Stimulated activated CD4-positive, alpha-beta T cell treated with anti-CD3 and anti-CD28 coated beads, Interleukin-1b, Interleukin-23, amount 100 ng/mL, for 24 hours (primary cell): ENCODE measurements around the gene GARNL3.
A peak's percentile ranks its signal among the peaks of the same experiment; 100 is the strongest.

Experiments used
- DNase-seq, 4 experiments: peaks; one replicate each; pipeline ENCODE4 v3.0.0-alpha.2; 2020; ENCODE audit warnings: low read depth in 4 of 4, low spot score in 1 of 4

The GARNL3 gene

DNA sequence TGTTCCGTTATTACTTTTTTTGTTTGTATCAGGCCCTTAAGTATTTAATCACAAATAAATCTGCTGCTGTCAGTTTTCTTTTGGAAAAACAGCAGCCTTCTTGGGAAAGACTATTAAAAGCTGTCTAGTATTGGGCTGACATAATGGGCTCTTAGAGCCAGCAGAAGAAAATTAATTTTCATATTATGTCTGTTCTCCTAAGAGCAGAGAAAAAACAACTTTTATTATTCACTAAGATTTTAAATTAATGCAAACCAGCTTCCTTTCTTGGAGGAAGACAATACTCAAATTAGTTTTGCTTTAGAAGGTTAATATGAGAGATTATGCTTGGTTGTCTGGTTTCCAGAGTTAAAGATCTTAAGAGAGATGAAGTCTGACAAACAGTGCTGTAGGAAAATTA, 30.6 kb upstream of the GARNL3 start:
- DNase-seq, result no peak

DNA sequence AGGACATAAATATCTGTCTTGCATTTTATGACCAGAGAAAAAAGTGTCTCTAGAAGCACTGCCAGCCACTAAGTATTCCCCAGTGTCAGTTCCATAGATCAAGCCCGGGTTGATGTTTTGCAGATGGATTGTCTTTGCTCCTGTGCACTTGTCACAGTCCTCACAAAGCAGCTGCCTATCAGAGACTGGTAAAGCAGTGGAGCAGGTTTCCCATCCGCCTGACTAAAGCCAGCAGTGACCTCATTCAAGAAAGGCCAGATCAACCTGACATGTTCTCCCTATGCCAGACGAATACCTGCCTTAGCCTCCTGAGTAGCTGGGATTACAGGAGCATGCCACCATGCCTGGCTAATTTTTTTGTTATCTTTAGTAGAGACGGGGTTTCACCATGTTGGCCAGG, 26.8 kb upstream of the GARNL3 start:
- no peak for DNase-seq

DNA sequence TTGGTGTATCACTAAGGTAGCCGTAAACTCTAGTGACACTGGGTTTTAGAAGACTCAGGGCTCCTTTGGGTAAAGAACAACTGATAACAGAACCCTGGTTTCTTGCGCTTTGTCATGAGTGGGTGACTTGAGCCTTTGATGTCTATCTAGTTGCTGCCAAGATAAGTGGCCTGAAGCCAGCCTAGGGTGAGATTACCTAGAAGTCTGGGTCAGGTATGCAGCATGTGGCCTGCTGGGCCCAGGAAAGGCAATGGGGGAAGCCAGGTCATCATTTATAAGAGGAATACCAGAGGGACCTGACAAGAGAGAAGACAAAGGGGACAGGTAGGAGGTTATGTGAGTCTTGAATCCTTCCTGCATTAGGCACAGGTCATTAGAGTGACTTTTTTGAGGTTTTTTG, 23.2 kb upstream of the GARNL3 start:
- no peak for DNase-seq

DNA sequence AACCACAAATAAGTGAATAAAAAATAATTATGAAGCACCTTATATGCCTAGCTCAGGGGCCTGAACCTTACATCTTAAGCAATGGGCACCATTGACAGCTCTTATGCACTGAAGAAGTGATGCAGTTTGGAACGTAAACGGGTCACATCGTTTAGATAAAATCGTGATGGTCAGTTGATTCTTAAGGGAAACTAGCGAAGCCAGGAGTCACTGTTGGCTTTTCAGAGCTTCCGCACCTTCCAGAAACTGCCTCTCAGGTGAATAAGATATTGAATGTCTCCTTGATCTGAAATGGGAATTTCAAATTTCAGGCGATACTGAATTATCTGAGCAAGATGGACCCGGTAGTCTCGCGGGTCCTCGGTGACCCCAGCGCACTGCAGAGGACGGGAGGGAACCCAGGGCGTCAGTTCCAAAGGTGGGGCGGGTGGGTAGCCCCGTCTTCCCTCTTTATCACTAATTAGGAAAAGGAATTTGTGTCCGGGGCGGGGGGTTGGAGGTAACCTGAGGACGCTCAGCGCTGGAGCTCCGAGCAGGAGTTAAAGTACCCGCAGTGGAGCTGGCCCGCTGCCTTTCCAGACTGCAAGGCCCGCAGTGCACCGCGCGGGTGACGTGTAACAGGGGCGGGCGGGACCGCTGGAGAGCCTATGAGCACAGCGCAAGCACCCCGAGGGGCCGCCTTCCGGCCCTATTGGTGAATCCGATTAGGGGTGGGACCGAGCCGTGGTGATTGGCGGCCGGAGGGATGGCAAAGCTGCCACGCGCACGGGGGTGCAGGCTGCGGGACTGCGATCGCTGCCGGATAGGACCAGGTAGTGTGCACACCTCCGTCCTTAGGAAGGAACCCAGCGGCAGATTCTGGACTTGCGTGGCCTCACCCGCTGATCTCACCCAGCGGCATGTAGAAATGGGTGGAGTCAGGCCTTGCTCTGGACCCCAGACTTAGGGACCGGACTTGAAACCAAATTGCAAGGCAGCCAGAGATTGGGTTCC, 19.7 kb upstream of the GARNL3 start:
- peak; percentile 84 to 95 (median 91) for DNase-seq

DNA sequence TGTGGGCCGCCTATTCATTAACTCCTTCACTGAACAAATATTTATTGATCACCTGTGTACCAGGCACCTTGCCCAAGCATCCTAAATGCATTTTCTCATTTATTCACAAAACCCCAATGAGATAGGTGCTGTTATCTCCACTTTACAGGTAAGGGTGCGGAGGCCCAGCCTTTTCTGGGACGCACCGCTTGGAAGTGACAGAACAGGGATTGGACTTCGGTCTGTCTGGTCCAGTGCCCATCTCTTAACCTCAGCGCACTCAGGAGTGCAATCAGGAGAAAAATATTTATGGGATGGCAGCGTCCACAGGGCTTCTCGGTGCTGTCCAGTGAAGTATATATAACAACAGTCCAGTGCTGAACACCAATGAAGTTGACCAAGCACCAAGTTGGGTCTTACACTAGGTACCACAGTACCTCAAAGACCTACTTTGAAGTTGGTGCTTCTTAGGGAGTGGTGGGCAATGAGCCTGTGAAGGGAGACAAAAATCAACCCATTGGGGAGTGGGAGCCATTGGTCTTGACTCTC, 18.9 kb upstream of the GARNL3 start:
- DNase-seq, result no peak

DNA sequence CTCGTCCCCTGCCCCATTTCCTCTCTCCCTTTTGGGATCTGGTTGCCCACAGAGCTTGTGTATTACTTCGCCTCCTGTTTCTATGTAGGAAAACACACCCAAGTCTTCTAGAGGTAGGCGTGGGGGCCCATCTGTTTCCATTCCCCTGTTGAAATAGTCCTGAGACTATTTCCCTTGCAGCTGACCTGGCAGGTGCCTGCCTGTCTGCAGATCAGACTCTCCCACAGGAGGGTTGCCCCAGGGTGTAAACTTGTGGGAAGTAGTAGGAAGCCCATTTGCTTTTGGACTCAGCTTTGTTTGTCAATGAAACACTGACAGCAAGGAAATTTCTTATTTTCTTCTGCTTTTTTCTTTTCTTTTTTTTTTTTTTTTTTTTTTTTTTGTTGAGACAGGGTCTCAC, 16.3 kb upstream of the GARNL3 start:
- no peak for DNase-seq

DNA sequence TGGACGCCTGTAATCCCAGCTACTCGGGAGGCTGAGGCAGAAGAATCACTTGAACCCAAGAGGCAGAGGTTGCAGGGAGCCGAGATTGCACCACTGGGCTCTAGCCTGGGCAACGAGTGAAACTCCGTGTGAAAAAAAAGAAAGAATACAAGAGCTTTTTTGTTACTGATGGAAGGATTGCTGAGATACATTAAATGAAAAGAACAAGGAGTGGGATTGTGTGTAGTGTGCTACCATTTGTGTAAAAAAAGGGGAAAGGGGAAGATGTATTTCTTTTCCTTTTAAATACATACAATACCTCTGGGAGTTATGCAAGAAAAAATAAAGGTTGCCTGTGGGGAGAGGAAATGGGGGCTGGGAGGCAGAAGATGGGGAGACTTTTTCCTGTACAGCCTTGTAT, 14.7 kb upstream of the GARNL3 start:
- DNase-seq, result no peak

DNA sequence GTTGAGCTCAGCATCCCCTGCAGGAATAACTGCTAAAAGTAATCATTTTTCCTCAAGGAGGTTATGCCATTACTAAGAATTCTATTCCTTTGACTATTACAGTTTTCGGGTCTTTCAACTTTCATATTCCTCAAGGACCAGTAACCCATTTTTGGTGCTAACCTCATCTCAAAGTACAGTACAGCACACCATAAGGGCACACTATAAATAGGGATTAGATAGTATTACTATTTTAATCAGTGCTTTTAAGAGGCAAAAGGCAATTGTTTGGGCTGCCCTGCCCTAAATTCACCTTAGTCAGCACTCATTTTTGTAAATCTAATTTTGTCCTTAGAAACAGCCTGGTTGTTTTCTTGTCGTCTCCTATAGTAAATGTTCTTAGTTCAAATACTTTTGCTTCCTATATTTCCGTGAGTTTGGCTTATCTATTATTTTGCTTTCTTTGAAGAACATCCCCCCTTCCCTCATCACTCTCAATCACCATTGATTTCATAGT, 13.6 kb upstream of the GARNL3 start:
- DNase-seq, result no peak

DNA sequence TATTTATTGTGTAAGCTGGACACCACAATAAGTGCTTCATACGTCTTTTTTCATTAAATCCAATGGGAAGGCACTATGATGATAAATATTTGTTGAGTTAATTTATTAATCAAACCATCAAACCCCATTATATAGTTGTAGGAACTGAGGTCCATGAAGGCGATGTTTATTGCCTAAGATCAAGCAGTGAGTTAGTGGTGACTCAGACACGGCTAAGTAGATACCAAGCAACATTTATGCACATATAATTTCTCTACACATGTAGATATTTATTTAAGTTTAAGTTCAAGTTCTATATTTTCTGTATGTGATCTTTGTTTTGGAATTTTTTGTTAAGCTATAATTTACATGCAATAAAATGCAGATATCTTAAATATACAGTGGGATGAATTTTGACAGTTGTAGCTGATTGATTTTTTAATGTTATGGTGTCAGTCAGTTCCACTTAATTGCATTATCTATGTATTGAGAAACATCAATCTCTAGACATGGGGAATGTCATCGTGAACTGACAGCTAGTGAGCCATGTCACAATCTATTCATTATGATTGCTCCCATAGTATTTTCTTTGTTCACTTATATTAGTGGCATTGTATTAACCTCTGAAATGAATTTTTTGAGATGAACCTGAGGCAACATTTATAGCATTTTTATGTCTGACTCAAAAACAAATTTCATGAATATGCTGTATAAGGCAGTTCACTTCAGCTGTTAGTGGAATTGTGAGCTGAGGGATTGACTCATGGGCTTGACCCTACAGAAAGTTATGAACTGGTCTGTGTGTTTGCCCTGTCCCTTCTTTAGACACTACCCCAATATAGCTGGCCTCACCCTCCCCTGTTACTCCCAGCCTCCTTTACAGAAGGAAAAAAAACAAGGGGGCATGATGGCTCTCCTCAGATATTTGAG, 11.9 kb upstream of the GARNL3 start:
- DNase-seq, result no peak

DNA sequence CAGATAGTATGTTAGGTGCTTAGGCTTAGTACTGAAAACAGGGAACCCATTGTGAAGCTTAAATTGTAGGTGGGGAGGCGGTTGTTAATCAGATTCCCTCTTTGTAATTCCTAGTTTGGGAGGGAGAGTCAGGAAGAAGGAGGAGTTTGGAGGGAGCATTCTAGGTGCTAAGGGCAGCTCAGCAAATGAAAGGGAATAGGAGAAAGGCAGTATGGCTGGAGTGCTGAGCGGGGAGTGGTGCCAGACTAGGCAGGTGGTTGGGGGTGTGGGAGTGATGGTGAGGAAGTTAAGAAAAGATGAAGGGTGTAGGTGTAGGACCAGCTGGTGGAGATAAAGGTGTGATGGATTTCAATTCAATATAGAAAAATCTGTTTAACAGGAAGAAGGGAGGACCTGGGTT, 11.1 kb upstream of the GARNL3 start:
- no peak for DNase-seq

DNA sequence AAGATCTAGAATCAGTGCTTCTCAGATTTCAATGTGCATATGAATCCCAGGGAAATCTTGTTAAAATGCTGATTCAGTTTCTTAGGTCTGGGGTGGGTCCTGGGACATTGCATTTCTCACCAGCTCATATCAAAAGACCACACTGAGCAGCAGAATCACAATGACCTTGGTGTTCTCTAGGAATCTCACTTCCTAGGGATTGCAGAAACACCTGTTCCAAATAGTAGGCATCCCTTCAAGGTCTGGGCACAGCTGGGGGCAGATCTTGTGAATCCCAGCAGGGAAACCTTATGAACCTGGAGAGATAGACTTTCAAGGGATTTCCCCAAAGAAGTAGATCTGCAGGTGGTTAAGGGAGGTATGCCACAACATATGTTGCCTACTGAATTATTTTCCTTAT, 8.9 kb upstream of the GARNL3 start:
- DNase-seq, result no peak

DNA sequence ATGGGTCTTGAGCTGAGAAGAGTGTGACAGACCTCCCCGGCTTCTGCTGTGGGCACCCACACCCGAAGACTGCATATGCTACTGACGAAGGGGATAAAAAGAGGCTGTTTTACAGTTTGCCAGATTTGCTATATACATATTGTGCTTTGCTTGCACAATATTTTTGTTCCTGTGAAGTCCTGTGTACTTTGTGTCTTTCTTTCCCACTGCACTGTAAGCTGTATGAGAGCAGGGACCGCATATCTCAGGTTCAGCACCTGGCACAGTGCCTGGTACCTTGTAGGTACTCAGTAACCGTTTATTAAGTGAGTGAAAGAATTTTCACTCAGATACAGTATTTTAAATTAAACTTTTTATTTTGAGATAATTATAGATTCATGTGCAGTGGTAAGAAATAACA, 8.2 kb upstream of the GARNL3 start:
- DNase-seq, result no peak

DNA sequence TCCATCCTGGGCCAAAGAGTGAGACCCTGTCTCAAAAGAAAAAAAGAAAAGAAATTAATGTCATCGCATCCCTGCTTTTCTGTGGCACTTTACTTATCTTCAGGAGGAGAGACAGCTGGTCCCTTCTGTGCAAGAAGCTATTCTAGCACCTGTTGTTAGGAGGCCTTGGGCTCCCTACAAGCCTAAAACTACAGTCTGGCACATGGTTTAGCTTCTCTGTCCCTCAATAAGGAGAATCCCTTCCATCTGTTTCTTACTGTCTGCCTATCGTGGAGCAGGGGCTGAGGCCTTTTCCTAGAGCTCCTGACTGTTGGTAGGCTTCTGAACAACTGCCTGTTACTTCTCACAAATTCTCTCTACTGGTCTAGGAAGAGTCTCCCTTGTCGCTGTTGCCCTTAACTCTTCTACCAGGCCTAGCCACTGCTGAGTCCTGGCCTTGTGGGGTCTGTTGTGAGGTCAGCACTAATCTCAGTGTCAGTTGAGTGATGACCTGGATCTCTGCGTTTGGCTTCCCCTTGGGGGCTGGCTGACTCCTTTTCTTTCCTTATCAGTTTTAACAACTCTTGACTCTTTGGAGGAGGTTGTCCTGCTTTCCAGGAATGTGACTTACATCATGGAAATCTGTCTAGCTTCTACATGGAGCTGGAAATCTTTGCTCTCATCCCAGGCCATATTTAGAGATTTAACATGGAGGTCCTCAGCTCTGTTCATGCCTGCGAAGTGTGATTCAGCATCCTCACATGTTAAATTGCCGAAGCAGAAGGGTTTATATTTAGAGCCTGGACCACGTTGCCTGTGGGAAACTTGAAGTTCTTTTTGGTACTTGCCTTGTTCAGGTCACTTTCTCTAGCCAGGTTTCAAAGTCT, 5.7 kb upstream of the GARNL3 start:
- no peak for DNase-seq

DNA sequence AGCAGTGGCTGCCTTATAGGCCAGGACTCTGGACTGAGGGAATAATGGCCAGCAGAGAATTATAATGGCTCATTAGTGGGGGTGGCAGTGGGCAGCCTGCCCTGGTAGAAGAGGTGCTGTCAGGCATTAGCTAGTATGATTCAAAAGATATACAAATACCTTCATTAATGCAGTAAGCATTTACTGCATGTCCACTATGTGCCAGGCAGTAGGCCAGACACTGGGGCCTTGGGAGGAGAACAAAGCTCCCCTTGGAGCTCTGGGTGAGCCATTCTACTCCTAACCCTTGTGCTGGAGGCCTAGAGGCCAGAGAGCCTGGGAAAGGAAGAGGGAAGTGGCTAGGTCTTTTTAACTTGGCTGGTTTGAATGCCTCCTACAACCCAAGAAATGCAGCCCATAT, 2.0 kb upstream of the GARNL3 start:
- DNase-seq, result no peak

DNA sequence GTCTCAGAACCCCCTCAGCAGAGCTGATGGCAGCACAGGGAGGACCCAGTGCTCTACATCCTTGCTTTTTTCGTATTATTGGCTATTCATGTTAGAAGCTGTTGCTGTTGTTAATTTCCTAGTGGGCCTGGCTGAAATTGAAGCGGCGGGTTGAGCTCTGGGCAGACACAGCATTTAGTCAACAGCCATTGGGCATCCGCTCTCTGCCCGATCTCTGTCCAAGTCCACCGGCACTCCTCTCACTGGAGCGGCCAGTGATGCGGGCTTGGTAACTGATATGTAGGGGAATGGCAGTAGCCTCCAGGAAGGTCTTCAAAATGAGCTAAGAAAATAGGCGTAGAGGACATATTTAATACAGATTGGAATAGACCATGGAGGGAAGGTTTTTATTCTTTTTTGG, 1.3 kb upstream of the GARNL3 start:
- DNase-seq, result no peak

DNA sequence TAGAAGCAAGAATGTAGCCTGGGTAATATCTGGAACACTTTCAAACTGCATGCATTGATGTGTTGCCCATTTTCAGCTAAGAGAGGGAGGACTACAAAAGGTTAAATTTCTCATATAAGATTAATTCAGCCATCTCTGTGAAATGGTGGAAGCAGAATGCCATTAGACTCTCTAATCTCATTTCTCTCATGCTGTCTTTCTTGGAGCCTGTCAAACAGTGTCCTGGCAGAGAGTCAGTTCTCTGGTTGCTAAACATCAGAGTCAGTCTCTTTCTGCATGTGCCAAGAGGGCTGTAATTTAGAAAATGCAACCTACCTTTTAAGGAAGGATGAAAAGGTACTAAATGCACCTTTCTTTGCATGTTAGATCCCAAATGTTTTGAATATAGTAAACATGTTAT, 910 bp upstream of the GARNL3 start:
- no peak for DNase-seq

DNA sequence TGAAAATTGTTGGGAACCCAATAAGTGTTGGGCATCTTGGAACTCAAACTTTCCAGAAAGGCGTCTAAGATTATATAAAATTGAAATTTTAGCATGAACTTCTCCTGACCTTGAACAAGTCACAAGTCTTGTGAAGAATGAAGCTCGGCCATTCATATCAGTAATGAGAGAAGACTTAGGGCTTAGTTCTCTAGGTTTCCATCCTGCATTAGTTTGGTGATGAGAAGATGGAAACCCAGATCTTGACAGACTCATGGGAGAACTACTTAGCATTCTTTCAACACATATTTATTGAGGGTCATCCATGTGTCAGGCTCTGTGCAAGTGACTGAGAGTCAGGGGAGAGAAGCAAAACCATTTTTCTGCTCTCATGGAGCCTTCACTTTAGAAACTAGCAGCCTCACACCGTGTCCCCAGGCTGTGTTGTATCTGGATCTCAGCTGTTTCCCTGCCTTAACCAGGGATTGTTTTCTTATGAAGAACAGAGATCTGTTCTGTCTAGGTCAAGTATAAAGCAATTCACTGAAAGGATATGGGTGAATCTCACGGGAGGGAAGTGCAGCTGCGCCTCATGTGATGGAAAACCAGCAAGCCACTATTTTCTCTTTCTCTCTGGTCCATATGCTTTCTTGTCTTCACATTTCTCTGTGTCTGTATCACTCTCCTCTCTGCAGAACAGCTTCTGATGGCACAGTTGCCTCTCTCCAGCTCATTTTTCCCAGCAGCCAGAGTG, 3.4 kb downstream of the GARNL3 start:
- DNase-seq, result no peak

DNA sequence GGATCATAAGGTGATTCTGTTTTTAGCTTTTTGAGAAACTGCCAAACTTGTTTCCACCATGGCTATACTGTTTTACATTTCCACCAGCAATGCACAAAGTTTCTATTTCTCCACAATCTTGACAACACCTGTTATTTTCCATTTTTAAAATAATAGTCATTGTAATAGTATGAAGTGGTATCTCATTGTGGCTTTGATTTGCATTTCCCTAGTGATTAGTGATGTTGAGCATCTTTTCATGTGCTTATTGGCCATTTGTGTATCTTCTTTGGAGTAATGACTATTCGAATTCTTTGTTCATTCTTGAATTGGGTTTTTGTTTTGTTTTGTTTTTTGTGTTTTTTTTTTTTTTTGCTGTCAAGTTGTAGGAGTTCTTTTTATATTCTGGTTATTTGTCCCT, 4.9 kb downstream of the GARNL3 start:
- DNase-seq, result no peak

DNA sequence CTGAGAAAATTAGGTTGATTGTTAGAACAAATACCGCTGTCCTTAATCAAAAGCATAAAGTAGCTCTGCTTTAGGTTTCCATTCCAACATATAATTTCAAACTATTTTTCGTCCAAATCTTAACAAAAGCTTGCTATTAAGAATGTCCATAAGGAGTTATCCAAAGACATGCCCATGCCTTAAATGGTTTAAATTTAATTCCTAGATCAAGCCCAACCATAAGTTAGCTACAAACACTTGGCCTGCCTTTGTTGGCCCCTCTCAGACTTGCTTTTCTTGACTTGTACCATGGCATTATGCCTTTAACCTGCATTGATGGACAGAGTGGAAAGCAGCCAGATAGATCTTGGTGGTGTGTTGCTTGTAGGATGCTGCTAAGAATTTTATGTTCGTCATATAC, 8.8 kb downstream of the GARNL3 start:
- no peak for DNase-seq

DNA sequence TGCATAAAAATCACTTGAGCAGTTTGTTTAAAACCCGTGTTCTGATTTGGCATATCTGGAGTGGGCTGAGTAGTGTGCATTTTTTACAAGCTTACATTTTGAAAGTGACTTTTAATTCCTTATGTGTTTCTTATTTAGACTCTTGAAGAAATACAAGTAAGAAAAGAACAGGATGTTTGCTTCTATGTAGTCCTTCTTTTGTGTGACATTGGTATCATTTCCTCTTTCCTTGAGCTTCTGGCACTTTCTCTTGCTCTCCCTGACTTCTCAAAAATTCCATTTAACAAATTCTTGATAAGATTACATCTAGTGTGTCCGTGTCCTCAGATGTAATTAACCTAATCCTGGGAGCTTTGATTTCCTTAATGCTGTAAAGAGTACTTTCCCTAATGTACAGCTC, 12.5 kb downstream of the GARNL3 start:
- DNase-seq, result no peak
